ENCODE data around the gene AKAP6.

AKAP6 gene

GRCh38 chr14:32706721-32707519 lies 377.8 kb downstream of the AKAP6 start:
- Histone ChIP-seq H3K4me1 (ENCODE audit: insufficient read depth, low read length, severe bottlenecking) (peaks cover 12% of the 10 kb centered on the region), H3K9me3 (ENCODE audit: low read length) (no peaks in the 10 kb centered on the region), H3K9ac (ENCODE audit: low read length) (no peak overlapping the region), H2AFZ (ENCODE audit: low read length) (no peak overlapping the region), H4K20me1 (ENCODE audit: insufficient read depth, low read length) (no peaks in the 10 kb centered on the region), H3K27me3 (ENCODE audit: insufficient read depth, low read length) (no peaks in the 10 kb centered on the region), H3K9me2 (ENCODE audit: low read depth, low read length) (no peaks in the 10 kb centered on the region), H3K79me2 (ENCODE audit: insufficient read depth, low read length) (no peaks in the 10 kb centered on the region), H3K4me3 (ENCODE audit: low read depth, low read length, poor library complexity, severe bottlenecking) (no peak overlapping the region), H3F3A (ENCODE audit: insufficient read depth, low read length) (no peaks in the 10 kb centered on the region), H3K36me3 (ENCODE audit: insufficient read depth, low read length) (no peaks in the 10 kb centered on the region), H3K27ac (ENCODE audit: low read depth, low read length, poor library complexity, severe bottlenecking) (no peak overlapping the region), H3K4me2 (ENCODE audit: low read length) (no peak overlapping the region)
- TF ChIP-seq EZH2 (IDR thresholded peaks at IDR 0.05; ENCODE audit: borderline replicate concordance, low read length) (no peak), CTCF (IDR thresholded peaks at IDR 0.05; ENCODE audit: low read length) (no peak)

GRCh38 chr14:32707742-32708500 lies 378.8 kb downstream of the AKAP6 start:
- H3K9me2 ChIP-seq (ENCODE audit: low read depth, low read length), result no peaks in the 10 kb centered on the region
- no peak overlapping the region for H2AFZ ChIP-seq (ENCODE audit: low read length)
- H3K9ac ChIP-seq (ENCODE audit: low read length), result no peak overlapping the region
- H3K4me3 ChIP-seq (ENCODE audit: low read depth, low read length, poor library complexity, severe bottlenecking), result no peak overlapping the region
- H3K9me3 ChIP-seq (ENCODE audit: low read length), result no peaks in the 10 kb centered on the region
- no peaks in the 10 kb centered on the region for H3K36me3 ChIP-seq (ENCODE audit: insufficient read depth, low read length)
- no peak overlapping the region for H3K27ac ChIP-seq (ENCODE audit: low read depth, low read length, poor library complexity, severe bottlenecking)
- no peak for TF ChIP-seq EZH2 (IDR thresholded peaks at IDR 0.05; ENCODE audit: borderline replicate concordance, low read length)
- TF ChIP-seq CTCF (IDR thresholded peaks at IDR 0.05; ENCODE audit: low read length), result no peak
- no peaks in the 10 kb centered on the region for H4K20me1 ChIP-seq (ENCODE audit: insufficient read depth, low read length)
- H3K27me3 ChIP-seq (ENCODE audit: insufficient read depth, low read length), result no peaks in the 10 kb centered on the region
- H3K4me2 ChIP-seq (ENCODE audit: low read length), result no peak overlapping the region
- no peaks in the 10 kb centered on the region for H3F3A ChIP-seq (ENCODE audit: insufficient read depth, low read length)
- peaks cover 6% of the 10 kb centered on the region for H3K4me1 ChIP-seq (ENCODE audit: insufficient read depth, low read length, severe bottlenecking)
- H3K79me2 ChIP-seq (ENCODE audit: insufficient read depth, low read length), result no peaks in the 10 kb centered on the region

GRCh38 chr14:32709027-32709426 lies 379.9 kb downstream of the AKAP6 start:
- Histone ChIP-seq H3K9ac (ENCODE audit: low read length) (no peak overlapping the region), H3K27me3 (ENCODE audit: insufficient read depth, low read length) (no peaks in the 10 kb centered on the region), H3K27ac (ENCODE audit: low read depth, low read length, poor library complexity, severe bottlenecking) (no peak overlapping the region), H3F3A (ENCODE audit: insufficient read depth, low read length) (no peaks in the 10 kb centered on the region), H3K9me2 (ENCODE audit: low read depth, low read length) (no peaks in the 10 kb centered on the region), H2AFZ (ENCODE audit: low read length) (no peak overlapping the region), H3K9me3 (ENCODE audit: low read length) (no peaks in the 10 kb centered on the region), H3K36me3 (ENCODE audit: insufficient read depth, low read length) (no peaks in the 10 kb centered on the region), H3K4me2 (ENCODE audit: low read length) (no peak overlapping the region), H3K4me1 (ENCODE audit: insufficient read depth, low read length, severe bottlenecking) (no peaks in the 10 kb centered on the region), H3K79me2 (ENCODE audit: insufficient read depth, low read length) (no peaks in the 10 kb centered on the region), H4K20me1 (ENCODE audit: insufficient read depth, low read length) (no peaks in the 10 kb centered on the region), H3K4me3 (ENCODE audit: low read depth, low read length, poor library complexity, severe bottlenecking) (no peak overlapping the region)
- TF ChIP-seq CTCF (IDR thresholded peaks at IDR 0.05; ENCODE audit: low read length) (no peak), EZH2 (IDR thresholded peaks at IDR 0.05; ENCODE audit: borderline replicate concordance, low read length) (no peak)
